OCI-LY3 (cell line): Measurements from ENCODE around the gene TP53I11.

Experiments
- H2AFZ ChIP-seq: fragments of 200-600, 300-600 bp; shearing (Covaris generic); 2 replicates; pipeline ENCODE4 v1.6.0; 2014; ENCODE audit warnings: antibody characterized with exemption, low read depth, low read length
- H3K27ac ChIP-seq: fragments of 200-600, 300-600 bp; sonication (generic); 2 replicates; pipeline ENCODE4 v1.5.1; 2014; ENCODE audit warnings: mild to moderate bottlenecking, low read length, moderate library complexity, mixed read lengths
- H3K27me3 ChIP-seq: fragments of 200-600, 300-600 bp; sonication (generic); 2 replicates; pipeline ENCODE4 v1.6.1; 2014; ENCODE audit warnings: low read depth, low read length, mixed read lengths
- H3K36me3 ChIP-seq: fragments of 200-600, 300-600 bp; sonication (generic); replicated peaks from 2 replicates; pipeline ENCODE3; 2014; ENCODE audit warnings: low read depth, low read length, mixed read lengths
- H3K4me1 ChIP-seq: fragments of 300-600, 200-600 bp; sonication (generic); 2 replicates; pipeline ENCODE4 v1.6.1; 2014; ENCODE audit warnings: low read length, mixed read lengths
- H3K4me2 ChIP-seq: fragments of 200-600, 300-600 bp; sonication (generic); 2 replicates; pipeline ENCODE4 v1.6.1; 2014; ENCODE audit warnings: low read length, mixed read lengths
- H3K4me3 ChIP-seq: fragments of 300-600, 200-600 bp; sonication (generic); 2 replicates; pipeline ENCODE4 v1.5.1; 2014; ENCODE audit warnings: antibody characterized with exemption, mild to moderate bottlenecking, low read length, moderate library complexity
- H3K79me2 ChIP-seq: fragments of 300-600, 200-600 bp; shearing (Covaris generic); 2 replicates; pipeline ENCODE4 v1.6.1; 2014; ENCODE audit warnings: mild to moderate bottlenecking, low read length, mixed read lengths
- H3K9ac ChIP-seq: fragments of 300-600, 200-600 bp; shearing (Covaris generic); 2 replicates; pipeline ENCODE4 v1.6.0; 2014; ENCODE audit warnings: mild to moderate bottlenecking, low read length, moderate library complexity
- H3K9me3 ChIP-seq: fragments of 200-600, 300-600 bp; shearing (Covaris generic); 2 replicates; pipeline ENCODE4 v1.6.1; 2014; ENCODE audit warnings: low read length, mixed read lengths; ENCODE audit not compliant: insufficient read depth
- H4K20me1 ChIP-seq: fragments of 200-600, 300-600 bp; sonication (generic); 2 replicates; pipeline ENCODE4 v1.6.1; 2016; ENCODE audit warnings: low read length, mixed read lengths; ENCODE audit not compliant: insufficient read depth
- EZH2phosphoT487 ChIP-seq: fragments of 200-600 bp; shearing (Covaris generic); IDR thresholded peaks from 2 replicates; pipeline ENCODE4 v1.6.1; 2018; ENCODE audit warnings: antibody characterized with exemption, mixed run types, low read depth
- TF ChIP-seq, protein P1 (sequence below): fragments of 200-600, 300-600 bp; sonication (generic); IDR thresholded peaks from 2 replicates; pipeline ENCODE4 v1.5.1; 2014; ENCODE audit warnings: antibody characterized with exemption, low read length, low read depth

The TP53I11 gene

DNA sequence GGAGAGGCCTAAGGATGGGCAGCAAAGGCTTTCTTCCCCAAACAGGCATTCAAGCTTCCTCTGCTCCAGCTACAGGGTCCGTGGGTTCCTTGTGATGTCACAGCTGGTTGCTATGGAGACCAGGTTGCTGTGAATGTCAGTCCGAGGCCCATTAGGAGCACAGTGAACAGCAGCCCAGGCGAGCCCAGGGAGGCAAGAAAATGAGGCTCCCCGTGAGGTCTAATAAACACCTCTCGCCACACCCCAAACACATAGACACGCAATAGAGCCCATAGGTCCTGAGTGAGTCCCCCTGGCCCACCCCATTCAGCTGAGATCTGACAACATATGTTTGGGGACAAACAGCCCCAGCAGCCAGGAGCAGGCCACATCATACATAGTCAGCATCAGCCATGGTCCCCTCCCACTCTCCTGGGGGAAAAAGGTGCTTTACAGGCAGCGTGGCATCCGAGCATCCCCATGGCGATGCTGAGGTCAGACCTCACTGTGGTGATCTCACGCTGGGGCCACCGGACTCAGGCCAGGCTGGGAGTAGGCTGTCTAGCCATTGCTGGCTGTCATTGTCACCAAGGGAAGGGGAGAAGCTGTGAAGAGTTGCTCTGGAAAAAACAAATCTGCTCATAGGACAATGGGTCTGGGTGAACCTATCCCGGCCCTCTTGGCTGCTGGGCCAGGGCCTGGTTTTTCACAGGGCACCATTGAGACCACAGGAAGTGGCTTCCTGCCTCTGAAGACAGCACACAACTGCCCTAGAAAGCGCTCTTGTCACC lies 23.1 kb upstream of the TP53I11 start:
- no peak overlapping the region for H3K27ac ChIP-seq
- no peak for TF ChIP-seq EZH2phosphoT487
- TF ChIP-seq, protein P1, sequence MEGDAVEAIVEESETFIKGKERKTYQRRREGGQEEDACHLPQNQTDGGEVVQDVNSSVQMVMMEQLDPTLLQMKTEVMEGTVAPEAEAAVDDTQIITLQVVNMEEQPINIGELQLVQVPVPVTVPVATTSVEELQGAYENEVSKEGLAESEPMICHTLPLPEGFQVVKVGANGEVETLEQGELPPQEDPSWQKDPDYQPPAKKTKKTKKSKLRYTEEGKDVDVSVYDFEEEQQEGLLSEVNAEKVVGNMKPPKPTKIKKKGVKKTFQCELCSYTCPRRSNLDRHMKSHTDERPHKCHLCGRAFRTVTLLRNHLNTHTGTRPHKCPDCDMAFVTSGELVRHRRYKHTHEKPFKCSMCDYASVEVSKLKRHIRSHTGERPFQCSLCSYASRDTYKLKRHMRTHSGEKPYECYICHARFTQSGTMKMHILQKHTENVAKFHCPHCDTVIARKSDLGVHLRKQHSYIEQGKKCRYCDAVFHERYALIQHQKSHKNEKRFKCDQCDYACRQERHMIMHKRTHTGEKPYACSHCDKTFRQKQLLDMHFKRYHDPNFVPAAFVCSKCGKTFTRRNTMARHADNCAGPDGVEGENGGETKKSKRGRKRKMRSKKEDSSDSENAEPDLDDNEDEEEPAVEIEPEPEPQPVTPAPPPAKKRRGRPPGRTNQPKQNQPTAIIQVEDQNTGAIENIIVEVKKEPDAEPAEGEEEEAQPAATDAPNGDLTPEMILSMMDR = no peak
- no peaks in the 10 kb centered on the region for H3K79me2 ChIP-seq
- H3K27me3 ChIP-seq = no peaks in the 10 kb centered on the region
- H3K4me2 ChIP-seq = no peak overlapping the region
- H3K4me3 ChIP-seq = no peak overlapping the region
- H3K4me1 ChIP-seq = no peaks in the 10 kb centered on the region
- no peaks in the 10 kb centered on the region for H4K20me1 ChIP-seq
- H3K36me3 ChIP-seq = no peaks in the 10 kb centered on the region
- no peak overlapping the region for H3K9ac ChIP-seq
- no peak overlapping the region for H2AFZ ChIP-seq
- no peaks in the 10 kb centered on the region for H3K9me3 ChIP-seq

DNA sequence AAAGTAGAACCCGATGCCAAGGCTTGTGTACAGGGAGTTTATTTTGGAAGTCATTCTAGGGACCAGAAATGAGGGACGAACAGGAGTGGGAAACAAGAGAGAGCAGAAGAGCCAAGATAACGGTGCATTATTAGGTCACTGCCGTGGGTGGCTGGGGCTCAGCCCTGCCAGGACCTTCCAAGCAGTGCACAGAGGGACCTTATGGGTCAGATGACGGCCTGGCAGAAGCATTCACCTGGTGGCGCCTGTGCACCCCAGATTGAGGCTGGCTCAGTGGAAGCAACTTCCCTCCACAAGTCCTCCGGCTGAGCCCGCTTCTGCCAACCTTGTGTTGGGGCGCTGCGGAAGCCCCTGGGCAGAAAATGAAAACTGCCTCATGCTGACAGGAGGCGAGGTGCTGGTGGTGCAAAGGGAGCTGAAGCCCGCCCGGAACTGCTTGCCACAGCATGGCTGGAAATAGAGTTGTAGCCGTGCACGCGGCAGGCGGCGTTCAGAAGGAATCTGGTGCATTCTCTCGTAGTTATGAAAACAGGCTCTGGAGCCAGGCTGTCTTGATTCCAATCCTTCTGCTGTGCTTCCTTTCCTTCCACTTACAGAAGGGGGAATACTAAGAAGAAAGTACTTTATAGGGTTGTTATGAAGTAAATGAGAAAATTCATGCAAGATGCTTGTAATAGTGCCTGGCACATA lies 22.2 kb upstream of the TP53I11 start:
- TF ChIP-seq EZH2phosphoT487 = no peak
- TF ChIP-seq, protein P1 = no peak
- H3K4me2 ChIP-seq = no peak overlapping the region
- no peaks in the 10 kb centered on the region for H3K79me2 ChIP-seq
- no peaks in the 10 kb centered on the region for H3K4me1 ChIP-seq
- H3K36me3 ChIP-seq = no peaks in the 10 kb centered on the region
- H4K20me1 ChIP-seq = no peaks in the 10 kb centered on the region
- H3K4me3 ChIP-seq = no peak overlapping the region
- no peak overlapping the region for H2AFZ ChIP-seq
- H3K27ac ChIP-seq = no peak overlapping the region
- no peaks in the 10 kb centered on the region for H3K9me3 ChIP-seq
- no peaks in the 10 kb centered on the region for H3K27me3 ChIP-seq
- H3K9ac ChIP-seq = no peak overlapping the region

- no peaks in the 10 kb centered on the region for H3K36me3 ChIP-seq
- no peak overlapping the region for H3K4me3 ChIP-seq
- H3K4me2 ChIP-seq = no peak overlapping the region
- no peaks in the 10 kb centered on the region for H3K27me3 ChIP-seq
- H4K20me1 ChIP-seq = no peaks in the 10 kb centered on the region
- no peak overlapping the region for H3K27ac ChIP-seq
- no peaks in the 10 kb centered on the region for H3K4me1 ChIP-seq
- no peak overlapping the region for H2AFZ ChIP-seq
- H3K79me2 ChIP-seq = no peaks in the 10 kb centered on the region
- no peak overlapping the region for H3K9ac ChIP-seq
- no peaks in the 10 kb centered on the region for H3K9me3 ChIP-seq
- TF ChIP-seq, protein P1 = no peak
- TF ChIP-seq EZH2phosphoT487 = no peak
These were observed 20.5 kb upstream of the TP53I11 start for GRCh38 chr11:44971185-44971584.

DNA sequence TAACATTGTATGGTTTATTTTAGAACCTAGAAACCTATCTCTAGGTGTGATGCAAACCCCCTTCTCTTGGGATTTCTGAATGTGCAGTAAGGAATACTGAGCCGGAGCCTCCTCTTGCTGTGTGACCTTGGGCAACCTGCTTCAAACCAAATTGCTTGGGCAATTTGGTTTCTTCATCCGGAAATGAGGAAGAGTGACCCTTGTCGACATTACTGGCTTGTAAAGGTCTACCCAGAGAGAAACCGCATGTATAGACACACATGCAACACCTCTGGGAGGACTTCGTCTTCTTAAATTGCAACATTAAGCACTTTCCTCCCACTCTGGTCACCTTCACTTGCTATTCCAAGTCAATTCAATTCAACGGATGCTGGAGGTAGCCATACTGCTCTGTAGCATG lies 19.6 kb upstream of the TP53I11 start:
- Histone ChIP-seq H3K27me3 (0 out of 2 replicates have a peak, but pooled peaks cover under 1% of the 10 kb centered on the region), H2AFZ (no peak overlapping the region), H3K9me3 (no peaks in the 10 kb centered on the region), H3K4me2 (no peak overlapping the region), H3K36me3 (no peaks in the 10 kb centered on the region), H3K79me2 (no peaks in the 10 kb centered on the region), H3K9ac (no peak overlapping the region), H3K27ac (no peak overlapping the region), H3K4me3 (no peak overlapping the region), H4K20me1 (no peaks in the 10 kb centered on the region), H3K4me1 (no peaks in the 10 kb centered on the region)
- TF ChIP-seq, protein P1 = no peak
- TF ChIP-seq EZH2phosphoT487 = no peak
